Neural progenitor cell (in vitro differentiated cells): ENCODE measurements around the gene KCNA5. TPM values are rescaled to one million over a fixed set of nuclear protein-coding genes. Genes with fewer than 3 reads are reported as not detected.
A peak's percentile ranks its signal among the peaks of the same experiment; 100 is the strongest.

Experiments used
- DNase-seq: peaks from one replicate; pipeline ENCODE4 v3.0.0-alpha.2; 2016; ENCODE audit warnings: low spot score
- H2AFZ ChIP-seq: fragments of 200-600 bp; sonication (generic); replicated peaks from 2 replicates; pipeline ENCODE4 v1.6.1; 2016; ENCODE audit warnings: antibody characterized with exemption
- H3F3A ChIP-seq: fragments of 200-600 bp; sonication (generic); 2 replicates; pipeline ENCODE4 v1.6.1; 2016; ENCODE audit warnings: antibody characterized with exemption, low read depth
- H3K27ac ChIP-seq: fragments of 200-600 bp; sonication (generic); 2 replicates; pipeline ENCODE4 v1.5.1; 2016; ENCODE audit warnings: mild to moderate bottlenecking
- H3K27me3 ChIP-seq: fragments of 200-600 bp; sonication (generic); 2 replicates; pipeline ENCODE4 v1.6.1; 2016; ENCODE audit warnings: mild to moderate bottlenecking, moderate library complexity
- H3K36me3 ChIP-seq: fragments of 200-600 bp; sonication (generic); 2 replicates; pipeline ENCODE4 v1.5.1; 2016
- H3K4me1 ChIP-seq: fragments of 200-600 bp; sonication (generic); 2 replicates; pipeline ENCODE4 v1.6.1; 2016; ENCODE audit warnings: mixed run types
- H3K4me2 ChIP-seq: fragments of 200-600 bp; sonication (generic); 2 replicates; pipeline ENCODE4 v1.6.1; 2016
- H3K4me3 ChIP-seq: fragments of 200-600 bp; sonication (generic); 2 replicates; pipeline ENCODE4 v1.5.1; 2016
- H3K79me2 ChIP-seq: fragments of 200-600 bp; sonication (generic); 2 replicates; pipeline ENCODE4 v1.6.1; 2016; ENCODE audit warnings: low read depth
- H3K9ac ChIP-seq: fragments of 200-600 bp; sonication (generic); 2 replicates; pipeline ENCODE4 v1.6.1; 2016
- H3K9me3 ChIP-seq: fragments of 200-600 bp; sonication (generic); 2 replicates; pipeline ENCODE4 v1.5.1; 2016; ENCODE audit warnings: low read depth
- H4K20me1 ChIP-seq: fragments of 200-600 bp; sonication (generic); 2 replicates; pipeline ENCODE4 v1.6.1; 2016; ENCODE audit warnings: low read depth
- H3K27ac Mint-ChIP-seq: 3 replicates; pipeline ENCODE4 v1.8.0; 2021; ENCODE audit warnings: mixed read lengths
- H3K27me3 Mint-ChIP-seq: 2 replicates; pipeline ENCODE4 v1.8.0; 2022; ENCODE audit warnings: low read depth, mild to moderate bottlenecking, inconsistent platforms, moderate library complexity, mixed read lengths; ENCODE audit not compliant: insufficient read depth
- H3K36me3 Mint-ChIP-seq: 3 replicates; pipeline ENCODE4 v1.8.0; 2021; ENCODE audit warnings: mixed read lengths
- H3K4me1 Mint-ChIP-seq: 3 replicates; pipeline ENCODE4 v1.8.0; 2021; ENCODE audit warnings: mixed read lengths
- H3K4me3 Mint-ChIP-seq: 3 replicates; pipeline ENCODE4 v1.8.0; 2021; ENCODE audit warnings: mild to moderate bottlenecking, moderate library complexity, mixed read lengths
- H3K9me3 Mint-ChIP-seq: 3 replicates; pipeline ENCODE4 v1.8.0; 2020; ENCODE audit warnings: mixed read lengths
- CTCF ChIP-seq: fragments of 200-600 bp; sonication (generic); IDR thresholded peaks from 2 replicates; pipeline ENCODE4 v1.5.1; 2017; ENCODE audit warnings: antibody characterized with exemption, mild to moderate bottlenecking
- EZH2 ChIP-seq: fragments of 200-600 bp; sonication (generic); IDR thresholded peaks from 2 replicates; pipeline ENCODE4 v1.6.1; 2017; ENCODE audit warnings: antibody characterized with exemption, mild to moderate bottlenecking, moderate library complexity
- EZH2phosphoT487 ChIP-seq: fragments of 200-600 bp; sonication (generic); IDR thresholded peaks from 2 replicates; pipeline ENCODE4 v1.6.1; 2017; ENCODE audit warnings: antibody characterized with exemption
- total RNA-seq: library from RNA; depleted of rRNA; stranded (reverse); fragments of >200 nt; gene quantifications from 2 replicates; pipeline ENCODE4 v1.2.3, GENCODE V29; 2015; ENCODE audit warnings: low replicate concordance

Gene KCNA5
- total RNA-seq, 1 donor from 2014 or later, result 0.19 TPM

GRCh38 chr12:5026342-5026938 lies 17.2 kb upstream of the KCNA5 start:
- Histone ChIP-seq H3K4me2 (no peak overlapping the region), H4K20me1 (no peaks in the 10 kb centered on the region), H3K9ac (no peak overlapping the region), H3K36me3 (no peaks in the 10 kb centered on the region), H2AFZ (no peak overlapping the region), H3F3A (peaks cover 9% of the 10 kb centered on the region), H3K9me3 (no peaks in the 10 kb centered on the region), H3K4me3 (no peak overlapping the region), H3K79me2 (no peaks in the 10 kb centered on the region), H3K4me1 (peaks cover 13% of the 10 kb centered on the region), H3K27me3 (peaks cover 6% of the 10 kb centered on the region), H3K27ac (no peak overlapping the region)
- H3K27me3 Mint-ChIP-seq, result no peaks in the 10 kb centered on the region
- no peaks in the 10 kb centered on the region for H3K9me3 Mint-ChIP-seq
- no peak overlapping the region for H3K4me3 Mint-ChIP-seq
- H3K36me3 Mint-ChIP-seq, result no peaks in the 10 kb centered on the region
- no peak overlapping the region for H3K27ac Mint-ChIP-seq
- no peak for TF ChIP-seq CTCF
- TF ChIP-seq EZH2, result no peak
- no peak for TF ChIP-seq EZH2phosphoT487
- no peak for DNase-seq
- H3K4me1 Mint-ChIP-seq, result peaks cover 18% of the 10 kb centered on the region

GRCh38 chr12:5027046-5027821 lies 16.4 kb upstream of the KCNA5 start:
- H3K9me3 ChIP-seq, result no peaks in the 10 kb centered on the region
- Mint-ChIP-seq H3K4me3 (peak overlapping the region; percentile 26), H3K27me3 (peaks cover under 1% of the 10 kb centered on the region), H3K4me1 (peaks cover 18% of the 10 kb centered on the region), H3K36me3 (no peaks in the 10 kb centered on the region), H3K27ac (peak overlapping the region; percentile 46), H3K9me3 (no peaks in the 10 kb centered on the region)
- peak overlapping the region; percentile 22 for H2AFZ ChIP-seq
- H3F3A ChIP-seq, result peaks cover 9% of the 10 kb centered on the region
- H3K9ac ChIP-seq, result no peak overlapping the region
- peaks cover 13% of the 10 kb centered on the region for H3K4me1 ChIP-seq
- H3K36me3 ChIP-seq, result no peaks in the 10 kb centered on the region
- peak; percentile 46 for DNase-seq
- H4K20me1 ChIP-seq, result no peaks in the 10 kb centered on the region
- no peaks in the 10 kb centered on the region for H3K79me2 ChIP-seq
- peak overlapping the region; percentile 19 for H3K4me3 ChIP-seq
- TF ChIP-seq EZH2phosphoT487 (peak; percentile 54), EZH2 (no peak), CTCF (no peak)
- peaks cover 6% of the 10 kb centered on the region for H3K27me3 ChIP-seq
- peak overlapping the region; percentile 66 for H3K4me2 ChIP-seq
- H3K27ac ChIP-seq, result peak overlapping the region; percentile 16

GRCh38 chr12:5030066-5030465 lies 13.6 kb upstream of the KCNA5 start:
- peaks cover 2% of the 10 kb centered on the region for H3K27me3 Mint-ChIP-seq
- H3K4me1 Mint-ChIP-seq, result peaks cover 18% of the 10 kb centered on the region
- Histone ChIP-seq H2AFZ (no peak overlapping the region), H3K4me1 (peaks cover 13% of the 10 kb centered on the region), H3K4me3 (no peak overlapping the region), H3K9me3 (no peaks in the 10 kb centered on the region), H3K36me3 (no peaks in the 10 kb centered on the region), H4K20me1 (no peaks in the 10 kb centered on the region), H3K4me2 (no peak overlapping the region), H3F3A (peaks cover 9% of the 10 kb centered on the region), H3K27me3 (peaks cover 6% of the 10 kb centered on the region), H3K9ac (no peak overlapping the region), H3K27ac (no peak overlapping the region), H3K79me2 (no peaks in the 10 kb centered on the region)
- no peaks in the 10 kb centered on the region for H3K36me3 Mint-ChIP-seq
- DNase-seq, result no peak
- no peak for TF ChIP-seq EZH2phosphoT487
- no peak for TF ChIP-seq EZH2
- no peak for TF ChIP-seq CTCF
- H3K9me3 Mint-ChIP-seq, result no peaks in the 10 kb centered on the region
- H3K27ac Mint-ChIP-seq, result no peak overlapping the region
- H3K4me3 Mint-ChIP-seq, result no peak overlapping the region
